G401.6 (cell line): ENCODE results near the gene ZP3.
A peak's percentile ranks its signal among the peaks of the same experiment; 100 is the strongest.
"Not testable (repeated sequence)": the region's sequence is repeated elsewhere in the genome, so short reads cannot be mapped to it uniquely, and the experiment has no call there.

Source experiments
- FAIRE-seq: peaks from 2 replicates; lab custom pipeline; 2012; peaks lifted over from hg19 to GRCh38; lab: Jason Lieb, UNC

The ZP3 gene

DNA sequence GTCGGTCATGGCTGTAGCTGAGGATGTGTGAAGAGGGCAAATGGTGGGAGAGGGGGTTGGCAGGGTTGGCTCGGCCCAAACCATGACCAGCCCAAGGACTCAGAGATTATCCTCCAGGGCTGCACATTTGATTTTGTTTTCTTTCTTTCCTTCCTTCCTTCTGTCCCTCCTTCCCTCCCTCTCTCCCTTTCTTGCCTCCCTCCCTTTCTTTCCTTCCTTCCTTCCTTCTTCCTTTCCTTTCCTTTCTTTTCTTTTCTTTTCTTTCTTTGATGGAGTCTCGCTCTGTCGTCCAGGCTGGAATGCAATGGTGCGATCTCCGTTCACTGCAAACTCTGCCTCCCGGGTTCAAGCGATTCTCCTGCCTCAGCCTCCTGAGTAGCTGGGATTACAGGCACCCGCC is 19.0 kb upstream of the ZP3 start:
- no peak for FAIRE-seq

DNA sequence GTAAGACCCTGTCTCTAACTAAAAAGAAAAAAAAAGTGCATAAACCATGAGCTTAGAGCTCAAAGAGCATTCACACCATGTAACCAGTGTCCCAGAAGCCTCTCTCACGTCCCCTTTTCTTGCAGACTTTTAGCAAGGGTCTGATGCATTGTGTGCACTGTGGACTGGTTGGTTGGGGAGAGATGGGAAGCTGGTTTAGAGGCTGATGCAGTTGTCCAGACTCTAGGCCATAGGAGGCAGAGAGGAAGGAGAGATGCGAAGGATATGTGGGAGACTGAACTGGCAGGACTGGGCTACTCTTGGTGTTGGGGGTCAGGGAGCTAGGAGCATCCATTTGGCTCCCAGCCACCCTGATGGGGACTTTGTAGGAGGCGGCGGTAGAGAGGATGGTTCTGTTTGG is 17.0 kb upstream of the ZP3 start:
- FAIRE-seq = no peak

- FAIRE-seq = no peak
Observed at GRCh38 chr7:76408121-76408560, 16.6 kb upstream of the ZP3 start.

- FAIRE-seq = no peak
Observed at GRCh38 chr7:76409537-76409936, 15.2 kb upstream of the ZP3 start, which contains the start of gene SSC4D. SSC4D (minus strand) TSS chr7:76409697; CDS start chr7:76404439, 5,258 bp downstream.

DNA sequence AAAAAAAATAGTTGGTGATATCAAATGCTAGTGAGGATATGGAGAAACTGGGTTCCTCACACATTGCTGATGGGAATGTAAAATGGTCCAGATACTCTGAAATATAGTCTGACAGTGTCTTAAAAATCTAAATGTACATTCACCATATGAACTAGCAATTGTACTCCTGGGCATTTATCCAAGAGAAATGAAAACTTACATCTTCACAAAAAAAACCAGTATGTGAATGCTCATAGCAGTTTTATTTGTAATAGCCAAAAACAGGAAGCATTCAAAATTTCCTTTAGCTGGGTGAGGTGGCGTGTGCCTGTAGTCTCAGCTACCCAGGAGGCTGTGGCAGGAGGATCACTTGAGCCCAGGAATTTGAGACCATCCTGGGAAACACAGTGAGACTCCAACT is 13.1 kb upstream of the ZP3 start:
- no peak for FAIRE-seq

DNA sequence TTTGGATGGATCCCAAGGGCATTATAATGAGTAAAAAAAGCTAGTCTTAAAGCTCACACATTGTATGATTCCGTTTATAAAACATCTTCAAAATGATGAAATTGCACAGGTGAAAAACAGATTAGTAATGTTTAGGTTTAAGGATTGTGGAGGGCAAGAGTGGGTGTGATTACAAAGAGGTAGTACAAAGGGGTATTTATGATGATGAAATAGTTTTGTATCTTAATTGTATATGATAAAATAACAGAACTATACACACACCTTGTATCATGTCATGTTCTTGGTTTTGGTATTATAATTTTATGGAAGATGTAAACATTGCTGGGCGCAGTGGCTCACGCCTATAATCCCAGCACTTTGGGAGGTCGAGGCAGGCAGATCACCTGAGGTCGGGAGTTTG is 12.5 kb upstream of the ZP3 start:
- no peak for FAIRE-seq

DNA sequence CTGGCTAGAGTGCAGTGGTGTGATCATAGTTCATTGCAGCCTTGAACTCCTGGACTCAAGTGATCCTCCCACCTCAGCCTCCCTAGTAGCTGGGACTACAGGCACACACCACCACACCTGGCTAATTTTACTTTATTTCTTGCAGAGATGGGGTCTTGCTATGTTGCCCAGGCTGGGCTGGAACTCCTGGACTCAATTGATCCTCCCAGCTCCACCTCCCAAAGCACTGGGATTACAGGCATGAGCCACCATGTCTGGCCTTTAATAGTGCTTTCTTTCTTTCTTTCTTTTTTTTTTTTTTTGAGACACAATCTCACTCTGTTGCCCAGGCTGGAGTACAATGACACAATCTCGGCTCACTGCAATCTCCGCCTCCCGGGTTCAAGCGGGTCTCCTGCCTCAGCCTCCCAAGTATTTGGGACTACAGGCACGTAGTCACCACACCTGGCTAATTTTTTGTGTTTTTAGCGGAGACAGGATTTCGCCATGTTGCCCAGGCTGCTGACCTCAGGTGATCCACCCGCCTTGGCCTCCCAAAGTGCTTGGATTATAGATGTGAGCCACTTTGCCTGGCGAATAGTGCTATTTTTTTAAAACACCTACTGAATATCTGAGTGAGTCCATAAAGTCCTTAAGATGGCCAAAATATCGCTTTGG is 7.0 kb upstream of the ZP3 start:
- not testable (repeated sequence) for FAIRE-seq

GRCh38 chr7:76421097-76421496 is 3.7 kb upstream of the ZP3 start:
- FAIRE-seq = peak; percentile 98

- FAIRE-seq = no peak
Observed at GRCh38 chr7:76423666-76424412, 911 bp upstream of the ZP3 start.

DNA sequence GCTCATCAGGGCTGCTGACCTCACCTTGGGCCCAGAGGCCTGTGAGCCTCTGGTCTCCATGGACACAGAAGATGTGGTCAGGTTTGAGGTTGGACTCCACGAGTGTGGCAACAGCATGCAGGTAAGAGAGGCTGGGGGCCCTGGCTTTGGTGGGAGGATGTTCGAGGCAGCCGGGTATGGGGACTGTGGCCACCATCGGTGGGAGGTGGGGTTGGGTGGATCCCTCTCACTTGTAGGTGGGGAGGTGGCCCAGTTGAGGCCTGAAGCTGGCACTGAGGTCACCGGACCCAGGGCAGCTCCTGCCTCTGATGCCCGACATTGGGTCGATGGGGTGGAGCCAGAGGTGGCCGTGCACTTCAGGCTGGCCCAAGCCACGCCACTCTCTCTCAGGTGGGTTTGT is 406 bp downstream of the ZP3 start:
- no peak for FAIRE-seq

GRCh38 chr7:76425558-76425957 is 808 bp downstream of the ZP3 start:
- FAIRE-seq = not testable (repeated sequence)

GRCh38 chr7:76426246-76426645 is 1.5 kb downstream of the ZP3 start:
- no peak for FAIRE-seq

DNA sequence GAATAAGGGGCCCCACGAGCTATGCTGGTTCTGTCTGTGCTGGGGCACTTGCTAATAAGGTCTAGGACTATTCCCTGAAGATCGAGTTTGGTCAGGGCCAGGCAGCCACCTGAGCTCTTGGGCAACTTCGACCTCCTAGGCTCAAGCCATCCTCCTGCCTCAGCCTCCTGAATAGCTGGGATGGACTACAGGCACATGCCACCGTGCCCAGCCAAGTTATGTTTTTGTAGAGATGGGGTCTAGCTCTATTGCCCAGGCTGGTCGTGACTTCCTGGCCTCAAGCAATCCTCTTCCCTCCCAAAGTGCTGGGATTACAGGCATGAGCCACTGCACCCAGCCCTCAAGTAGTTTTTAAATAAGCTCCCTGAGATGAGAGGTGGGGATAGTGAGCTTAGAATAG is 2.9 kb downstream of the ZP3 start:
- no peak for FAIRE-seq

DNA sequence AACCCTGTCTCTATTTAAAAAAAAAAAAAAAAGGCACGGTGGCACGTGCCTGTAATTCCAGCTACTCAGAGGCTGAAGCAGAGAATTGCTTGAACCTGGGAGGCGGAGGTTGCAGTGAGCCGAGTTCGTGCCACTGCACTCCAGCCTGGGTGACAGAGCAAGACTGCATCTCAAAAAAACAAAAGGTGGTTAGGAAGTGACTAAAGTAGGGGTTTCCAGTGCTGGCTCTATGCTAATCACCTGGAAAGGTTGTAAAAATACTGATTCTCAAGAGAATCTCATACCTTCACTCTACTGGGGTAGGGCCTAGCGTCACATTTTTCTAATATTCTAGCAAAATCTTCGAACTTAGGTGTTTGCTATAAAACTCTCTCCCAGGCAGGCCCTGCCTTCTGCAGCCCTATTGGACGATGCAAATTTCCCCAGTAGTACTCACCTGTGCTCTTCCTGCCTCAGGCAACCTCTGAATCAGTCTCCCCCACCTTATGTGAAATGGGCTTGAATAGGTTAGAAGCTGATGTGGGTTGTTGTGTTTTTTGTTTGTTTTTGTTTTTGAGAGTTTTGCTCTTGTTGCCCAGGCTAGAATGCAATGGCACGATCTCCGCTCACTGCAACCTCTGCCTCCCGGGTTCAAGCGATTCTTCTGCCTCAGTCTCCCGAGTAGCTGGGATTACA is 3.5 kb downstream of the ZP3 start:
- FAIRE-seq = no peak

- FAIRE-seq = no peak
Observed at GRCh38 chr7:76428868-76429805, 4.4 kb downstream of the ZP3 start.

- no peak for FAIRE-seq
Observed at GRCh38 chr7:76430211-76430610, 5.5 kb downstream of the ZP3 start.

GRCh38 chr7:76430836-76431235 is 6.1 kb downstream of the ZP3 start:
- no peak for FAIRE-seq

GRCh38 chr7:76437873-76438272 is 13.1 kb downstream of the ZP3 start:
- FAIRE-seq = peak; percentile 89

- not testable (repeated sequence) for FAIRE-seq
Observed at GRCh38 chr7:76439120-76439888, 14.6 kb downstream of the ZP3 start.

GRCh38 chr7:76440404-76440803 is 15.7 kb downstream of the ZP3 start:
- FAIRE-seq = not testable (repeated sequence)

DNA sequence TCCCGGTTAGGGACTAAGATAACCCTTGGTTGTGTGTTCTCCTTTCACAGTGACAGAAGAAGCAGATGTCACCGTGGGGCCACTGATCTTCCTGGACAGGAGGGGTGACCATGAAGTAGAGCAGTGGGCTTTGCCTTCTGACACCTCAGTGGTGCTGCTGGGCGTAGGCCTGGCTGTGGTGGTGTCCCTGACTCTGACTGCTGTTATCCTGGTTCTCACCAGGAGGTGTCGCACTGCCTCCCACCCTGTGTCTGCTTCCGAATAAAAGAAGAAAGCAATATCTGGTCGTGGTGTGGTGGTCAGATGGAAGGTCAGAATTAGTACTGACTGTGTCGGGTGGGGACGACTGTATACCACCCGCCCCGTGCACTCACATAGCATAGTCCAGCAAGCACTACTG is 17.0 kb downstream of the ZP3 start:
- FAIRE-seq = not testable (repeated sequence)
